ENCODE measurements around the gene ZMAT5. TPM values are rescaled to one million over a fixed set of nuclear protein-coding genes. Genes with fewer than 3 reads are reported as not detected.
A peak's percentile ranks its signal among the peaks of the same experiment; 100 is the strongest.

Gene ZMAT5
- total and polyA plus RNA-seq, 2 donors: 14.1 to 27.8 TPM

- Histone ChIP-seq H3K36me3 (ENCODE audit: insufficient read depth) (peaks cover 2% of the 10 kb centered on the region), H3K4me1 (ENCODE audit: insufficient read depth) (no peaks in the 10 kb centered on the region), H3K27ac (ENCODE audit: low read depth) (peak overlapping the region; percentile 80), H3K4me3 (ENCODE audit: low read depth, low read length) (no peak overlapping the region)
- peak; percentile 68 for DNase-seq (ENCODE audit: extremely low spot score)
- WGBS: 48% methylated on average over 8 of the region's 8 CpGs
Observed at GRCh38 chr22:29799217-29799680, 32.4 kb upstream of the ZMAT5 start.

GRCh38 chr22:29798801-29799200, 32.0 kb upstream of the ZMAT5 start:
- WGBS: 75% methylated on average over 2 of the region's 2 CpGs
- Histone ChIP-seq H3K4me1 (ENCODE audit: insufficient read depth) (no peaks in the 10 kb centered on the region), H3K27ac (ENCODE audit: low read depth) (peak overlapping the region; percentile 53), H3K36me3 (ENCODE audit: insufficient read depth) (peaks cover 2% of the 10 kb centered on the region), H3K4me3 (ENCODE audit: low read depth, low read length) (no peak overlapping the region)
- DNase-seq (ENCODE audit: extremely low spot score): no peak

- peaks cover 3% of the 10 kb centered on the region for H3K36me3 ChIP-seq (ENCODE audit: insufficient read depth)
- H3K4me3 ChIP-seq (ENCODE audit: low read depth, low read length): no peak overlapping the region
- DNase-seq (ENCODE audit: extremely low spot score): no peak
- 69% methylated on average over 6 of the region's 6 CpGs for WGBS
- H3K4me1 ChIP-seq (ENCODE audit: insufficient read depth): no peaks in the 10 kb centered on the region
- peak overlapping the region; percentile 45 for H3K27ac ChIP-seq (ENCODE audit: low read depth)
Observed at GRCh38 chr22:29798318-29798717, 31.5 kb upstream of the ZMAT5 start.

GRCh38 chr22:29797351-29797750, 30.5 kb upstream of the ZMAT5 start:
- Histone ChIP-seq H3K27ac (ENCODE audit: low read depth) (no peak overlapping the region), H3K4me1 (ENCODE audit: insufficient read depth) (no peaks in the 10 kb centered on the region), H3K4me3 (ENCODE audit: low read depth, low read length) (no peak overlapping the region), H3K36me3 (ENCODE audit: insufficient read depth) (peaks cover 8% of the 10 kb centered on the region)
- DNase-seq (ENCODE audit: extremely low spot score): no peak
- WGBS: 93% methylated on average over 3 of the region's 3 CpGs

GRCh38 chr22:29795663-29796062, 28.9 kb upstream of the ZMAT5 start:
- Histone ChIP-seq H3K36me3 (ENCODE audit: insufficient read depth) (peaks cover 12% of the 10 kb centered on the region), H3K4me1 (ENCODE audit: insufficient read depth) (no peaks in the 10 kb centered on the region), H3K4me3 (ENCODE audit: low read depth, low read length) (no peak overlapping the region), H3K27ac (ENCODE audit: low read depth) (no peak overlapping the region)
- DNase-seq (ENCODE audit: extremely low spot score): no peak
- 55% methylated on average over 5 of the region's 5 CpGs for WGBS

GRCh38 chr22:29793396-29793795, 26.6 kb upstream of the ZMAT5 start:
- no peak overlapping the region for H3K27ac ChIP-seq (ENCODE audit: low read depth)
- DNase-seq (ENCODE audit: extremely low spot score): no peak
- H3K36me3 ChIP-seq (ENCODE audit: insufficient read depth): peaks cover 11% of the 10 kb centered on the region
- H3K4me1 ChIP-seq (ENCODE audit: insufficient read depth): no peaks in the 10 kb centered on the region
- no peak overlapping the region for H3K4me3 ChIP-seq (ENCODE audit: low read depth, low read length)
- 96% methylated on average over 17 of the region's 17 CpGs for WGBS

GRCh38 chr22:29790061-29790460, 23.3 kb upstream of the ZMAT5 start:
- DNase-seq (ENCODE audit: extremely low spot score): no peak
- 92% methylated on average over 5 of the region's 5 CpGs for WGBS
- H3K36me3 ChIP-seq (ENCODE audit: insufficient read depth): peaks cover 13% of the 10 kb centered on the region
- no peak overlapping the region for H3K27ac ChIP-seq (ENCODE audit: low read depth)
- H3K4me1 ChIP-seq (ENCODE audit: insufficient read depth): no peaks in the 10 kb centered on the region
- H3K4me3 ChIP-seq (ENCODE audit: low read depth, low read length): no peak overlapping the region

- Histone ChIP-seq H3K4me3 (ENCODE audit: low read depth, low read length) (no peak overlapping the region), H3K4me1 (ENCODE audit: insufficient read depth) (no peaks in the 10 kb centered on the region), H3K36me3 (ENCODE audit: insufficient read depth) (peaks cover 13% of the 10 kb centered on the region), H3K27ac (ENCODE audit: low read depth) (no peak overlapping the region)
- no peak for DNase-seq (ENCODE audit: extremely low spot score)
- 87% methylated on average over 27 of the region's 27 CpGs for WGBS
Observed at GRCh38 chr22:29788339-29789279, 21.8 kb upstream of the ZMAT5 start.

- Histone ChIP-seq H3K27ac (ENCODE audit: low read depth) (no peak overlapping the region), H3K4me1 (ENCODE audit: insufficient read depth) (no peaks in the 10 kb centered on the region), H3K4me3 (ENCODE audit: low read depth, low read length) (no peak overlapping the region), H3K36me3 (ENCODE audit: insufficient read depth) (peaks cover 7% of the 10 kb centered on the region)
- no peak for DNase-seq (ENCODE audit: extremely low spot score)
- 75% methylated on average over 9 of the region's 9 CpGs for WGBS
Observed at GRCh38 chr22:29787371-29787980, 20.7 kb upstream of the ZMAT5 start.

- Histone ChIP-seq H3K27ac (ENCODE audit: low read depth) (no peak overlapping the region), H3K4me1 (ENCODE audit: insufficient read depth) (no peaks in the 10 kb centered on the region), H3K4me3 (ENCODE audit: low read depth, low read length) (no peak overlapping the region), H3K36me3 (ENCODE audit: insufficient read depth) (peaks cover 2% of the 10 kb centered on the region)
- WGBS: 49% methylated on average over 5 of the region's 5 CpGs
- no peak for DNase-seq (ENCODE audit: extremely low spot score)
Observed at GRCh38 chr22:29786031-29786430, 19.2 kb upstream of the ZMAT5 start.

GRCh38 chr22:29784451-29785361, 17.9 kb upstream of the ZMAT5 start:
- peaks cover 2% of the 10 kb centered on the region for H3K36me3 ChIP-seq (ENCODE audit: insufficient read depth)
- 29% methylated on average over 9 of the region's 9 CpGs for WGBS
- H3K4me1 ChIP-seq (ENCODE audit: insufficient read depth): no peaks in the 10 kb centered on the region
- H3K27ac ChIP-seq (ENCODE audit: low read depth): no peak overlapping the region
- no peak for DNase-seq (ENCODE audit: extremely low spot score)
- H3K4me3 ChIP-seq (ENCODE audit: low read depth, low read length): no peak overlapping the region

- WGBS: 63% methylated on average over 7 of the region's 7 CpGs
- no peak for DNase-seq (ENCODE audit: extremely low spot score)
Observed at GRCh38 chr22:29782061-29782845, 15.4 kb upstream of the ZMAT5 start.

More at GRCh38 chr22:29782061-29782845, 15.4 kb upstream of the ZMAT5 start:
- H3K4me3 ChIP-seq (ENCODE audit: low read depth, low read length): no peak overlapping the region
- H3K27ac ChIP-seq (ENCODE audit: low read depth): no peak overlapping the region
- no peaks in the 10 kb centered on the region for H3K4me1 ChIP-seq (ENCODE audit: insufficient read depth)
- no peaks in the 10 kb centered on the region for H3K36me3 ChIP-seq (ENCODE audit: insufficient read depth)

All from urinary bladder (tissue), 4 donors.